Measurements from ENCODE around the gene RXRG. TPM values are rescaled to one million over a fixed set of nuclear protein-coding genes. Genes with fewer than 3 reads are reported as not detected.

RXRG gene
- total RNA-seq, 1 experiment from 2014 or later: not detected

GRCh38 chr1:165454091-165454610 lies 9.2 kb upstream of the RXRG start:
- H3K18ac ChIP-seq (ENCODE audit: insufficient read length, low read depth, low read length): no peak overlapping the region
- H2AK5ac ChIP-seq (ENCODE audit: insufficient read length, low read length): no peak overlapping the region
- TF ChIP-seq, protein P1, sequence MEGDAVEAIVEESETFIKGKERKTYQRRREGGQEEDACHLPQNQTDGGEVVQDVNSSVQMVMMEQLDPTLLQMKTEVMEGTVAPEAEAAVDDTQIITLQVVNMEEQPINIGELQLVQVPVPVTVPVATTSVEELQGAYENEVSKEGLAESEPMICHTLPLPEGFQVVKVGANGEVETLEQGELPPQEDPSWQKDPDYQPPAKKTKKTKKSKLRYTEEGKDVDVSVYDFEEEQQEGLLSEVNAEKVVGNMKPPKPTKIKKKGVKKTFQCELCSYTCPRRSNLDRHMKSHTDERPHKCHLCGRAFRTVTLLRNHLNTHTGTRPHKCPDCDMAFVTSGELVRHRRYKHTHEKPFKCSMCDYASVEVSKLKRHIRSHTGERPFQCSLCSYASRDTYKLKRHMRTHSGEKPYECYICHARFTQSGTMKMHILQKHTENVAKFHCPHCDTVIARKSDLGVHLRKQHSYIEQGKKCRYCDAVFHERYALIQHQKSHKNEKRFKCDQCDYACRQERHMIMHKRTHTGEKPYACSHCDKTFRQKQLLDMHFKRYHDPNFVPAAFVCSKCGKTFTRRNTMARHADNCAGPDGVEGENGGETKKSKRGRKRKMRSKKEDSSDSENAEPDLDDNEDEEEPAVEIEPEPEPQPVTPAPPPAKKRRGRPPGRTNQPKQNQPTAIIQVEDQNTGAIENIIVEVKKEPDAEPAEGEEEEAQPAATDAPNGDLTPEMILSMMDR (conservative IDR thresholded peaks at IDR 0.05): no peak
- no peak overlapping the region for H4K5ac ChIP-seq (ENCODE audit: insufficient read length, low read depth, low read length)
- no peak overlapping the region for H3K4me2 ChIP-seq (ENCODE audit: insufficient read depth, insufficient read length, low read length)
- no peak overlapping the region for H3K4ac ChIP-seq (ENCODE audit: low read depth, low read length)
- H3K23me2 ChIP-seq (ENCODE audit: insufficient read length, low read depth, low read length, poor library complexity, severe bottlenecking): no peaks in the 10 kb centered on the region
- no peak overlapping the region for H2AFZ ChIP-seq (ENCODE audit: low read length)
- H3K4me1 ChIP-seq (ENCODE audit: insufficient read depth, low read length): no peaks in the 10 kb centered on the region
- no peak overlapping the region for H4K91ac ChIP-seq (ENCODE audit: insufficient read length, low read depth, low read length)
- no peaks in the 10 kb centered on the region for H3K79me2 ChIP-seq (ENCODE audit: insufficient read depth, low read length)
- no peak overlapping the region for H2BK120ac ChIP-seq (ENCODE audit: low read depth, low read length, poor library complexity, severe bottlenecking)
- no peak overlapping the region for H2BK20ac ChIP-seq (ENCODE audit: low read depth, low read length, poor library complexity, severe bottlenecking)
- no peak overlapping the region for H3K27ac ChIP-seq (ENCODE audit: insufficient read length, low read depth, low read length)
- no peak overlapping the region for H3K23ac ChIP-seq (ENCODE audit: insufficient read length, low read depth, low read length)
- no peak overlapping the region for H3K14ac ChIP-seq (ENCODE audit: insufficient read depth, low read length)
- H3K36me3 Mint-ChIP-seq (ENCODE audit: insufficient read depth in 1 of 3, low read depth in 3 of 3): no peaks in the 10 kb centered on the region
- no peak overlapping the region for H2BK12ac ChIP-seq (ENCODE audit: insufficient read length, low read depth, low read length)
- no peak overlapping the region for H3K4me3 Mint-ChIP-seq
- no peaks in the 10 kb centered on the region for H3K9me3 ChIP-seq (ENCODE audit: control insufficient read depth, low read depth, low read length)
- H3T11ph ChIP-seq (ENCODE audit: low read length): no peak overlapping the region
- peak overlapping the region; percentile 57 for H3K56ac ChIP-seq (ENCODE audit: insufficient read length, low read depth, low read length)
- no peak overlapping the region for H3K27ac Mint-ChIP-seq
- peaks cover 35% of the 10 kb centered on the region for H3K27me3 Mint-ChIP-seq (ENCODE audit: low read depth)
- H3K79me1 ChIP-seq (ENCODE audit: insufficient read depth, low read depth, low read length, poor library complexity, severe bottlenecking): no peaks in the 10 kb centered on the region
- WGBS (ENCODE audit: extremely low coverage, insufficient read length, low lambda C conversion rate): no CpG with 5 or more reads among the region's 3 CpGs
- no peak overlapping the region for H2BK15ac ChIP-seq (ENCODE audit: low read depth, low read length)
- no peaks in the 10 kb centered on the region for H4K20me1 ChIP-seq (ENCODE audit: control insufficient read depth, insufficient read depth, insufficient read length)
- H3K9me3 Mint-ChIP-seq: no peaks in the 10 kb centered on the region
- no peak overlapping the region for H4K8ac ChIP-seq (replicated peaks; ENCODE audit: insufficient read length, low read depth, low read length)
- H3K9ac ChIP-seq (ENCODE audit: extremely low read depth, insufficient read length, low read length): no peak overlapping the region
- DNase-seq: no peak
- no peaks in the 10 kb centered on the region for H3K27me3 ChIP-seq (ENCODE audit: insufficient read depth, low read length)
- H2BK5ac ChIP-seq (ENCODE audit: insufficient read length, low read length): no peak overlapping the region
- no peaks in the 10 kb centered on the region; a peak in 1 of 4 replicates for H3K4me1 Mint-ChIP-seq

All from H9 (cell line).